ENCODE data around the gene PTGS1.

The PTGS1 gene

DNA sequence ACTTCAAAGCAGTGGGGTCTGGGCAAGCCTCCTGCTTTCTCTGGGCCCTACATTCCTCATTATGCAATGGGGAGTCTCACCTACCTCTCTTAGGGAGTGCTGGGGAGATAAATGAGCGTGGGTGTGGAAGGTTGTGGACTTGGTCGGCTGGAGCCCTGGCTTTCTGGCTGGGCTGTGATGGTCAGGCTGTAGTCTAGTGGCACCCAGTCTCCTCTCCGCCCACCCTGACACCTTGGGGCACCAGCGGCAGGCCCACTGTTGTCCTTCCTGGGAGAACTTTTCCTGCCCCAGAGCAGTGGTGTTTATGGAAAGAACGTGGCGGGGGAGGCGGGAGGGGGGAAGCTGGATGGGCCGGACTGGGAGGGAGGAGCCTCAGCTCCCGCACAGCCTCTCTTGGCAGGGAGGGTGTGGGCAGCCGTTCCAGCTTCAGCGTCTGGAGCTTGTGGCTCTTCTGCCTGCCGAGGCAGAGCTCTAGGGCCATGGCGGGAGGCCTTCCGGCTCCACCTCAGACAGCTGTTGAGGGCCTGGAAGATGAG, 4.1 kb downstream of the PTGS1 start:
- no peak for DNase-seq (ENCODE audit: low spot score)

DNA sequence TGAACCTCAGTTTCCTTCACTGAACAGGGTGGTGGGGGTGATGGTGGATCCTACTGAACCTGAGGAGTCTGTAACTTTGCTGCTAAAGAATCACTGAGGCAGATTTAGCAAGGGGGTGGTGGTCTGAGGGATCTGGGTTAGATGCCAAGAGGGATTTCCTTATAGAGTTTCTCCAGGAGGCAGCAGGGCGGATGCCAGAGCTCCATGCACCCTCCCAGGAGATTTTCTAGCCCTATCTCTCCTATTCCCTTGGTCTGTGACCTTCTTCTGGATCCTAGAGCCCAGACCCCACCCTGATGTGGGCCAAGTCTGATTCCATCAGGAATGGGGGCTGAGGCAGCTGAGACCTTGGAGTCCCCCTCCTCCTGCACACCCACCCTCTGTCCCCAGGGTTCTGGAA, 6.0 kb downstream of the PTGS1 start:
- no peak for DNase-seq (ENCODE audit: low spot score)

DNA sequence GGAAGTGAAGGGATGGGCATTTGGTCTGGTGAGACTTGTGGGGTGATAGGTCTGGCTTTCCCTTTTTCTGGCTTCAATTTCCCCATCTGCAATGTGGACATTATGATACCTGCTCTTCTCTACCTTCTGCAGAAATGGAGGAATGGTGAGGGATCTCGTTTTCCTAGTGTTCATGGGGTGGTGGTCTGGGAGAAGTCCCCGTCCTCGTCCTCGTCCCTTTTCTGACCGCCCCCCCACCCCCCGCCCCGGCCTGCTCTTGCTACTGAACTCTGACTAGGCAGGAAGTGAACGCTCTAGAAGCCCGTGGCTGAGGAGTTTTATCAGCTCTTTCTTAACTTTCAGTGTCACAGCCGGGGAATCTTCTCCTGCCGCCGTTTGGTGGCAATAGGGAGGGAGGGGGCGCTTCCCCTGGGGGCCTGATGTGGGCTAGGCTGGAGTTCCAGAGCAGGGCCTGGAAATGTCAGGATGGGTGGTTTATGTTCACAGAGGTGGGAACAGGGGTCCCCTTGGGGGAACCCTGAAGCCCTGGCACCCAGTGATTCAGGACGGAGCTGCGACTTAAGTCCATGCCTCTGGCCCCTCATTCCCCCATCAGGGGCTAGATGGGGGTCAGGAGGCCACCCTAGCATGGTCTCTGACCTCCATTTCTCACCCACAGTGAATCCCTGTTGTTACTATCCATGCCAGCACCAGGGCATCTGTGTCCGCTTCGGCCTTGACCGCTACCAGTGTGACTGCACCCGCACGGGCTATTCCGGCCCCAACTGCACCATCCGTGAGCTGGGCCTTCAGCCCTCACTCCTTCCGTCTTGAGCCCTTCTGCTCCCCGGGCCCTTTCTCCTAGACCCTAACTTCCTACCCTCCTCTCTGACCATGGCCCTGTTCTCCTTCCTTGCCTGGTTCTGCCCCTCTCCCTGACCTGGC, 6.7 kb downstream of the PTGS1 start:
- no peak for DNase-seq (ENCODE audit: low spot score)

DNA sequence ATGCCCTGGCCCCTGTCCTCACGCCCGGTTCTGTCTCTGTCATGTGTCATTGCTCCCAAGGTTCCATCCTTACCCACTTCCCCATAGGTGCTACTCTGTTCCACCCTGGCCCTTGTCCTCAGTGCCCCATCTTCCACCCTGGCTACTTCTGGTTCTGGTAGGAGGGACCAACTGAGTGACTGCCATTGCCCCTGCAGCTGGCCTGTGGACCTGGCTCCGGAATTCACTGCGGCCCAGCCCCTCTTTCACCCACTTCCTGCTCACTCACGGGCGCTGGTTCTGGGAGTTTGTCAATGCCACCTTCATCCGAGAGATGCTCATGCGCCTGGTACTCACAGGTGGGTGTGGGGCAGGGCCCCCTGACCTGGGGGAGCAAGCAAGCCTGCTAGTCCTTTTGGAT, 7.4 kb downstream of the PTGS1 start:
- DNase-seq (ENCODE audit: low spot score), result no peak

DNA sequence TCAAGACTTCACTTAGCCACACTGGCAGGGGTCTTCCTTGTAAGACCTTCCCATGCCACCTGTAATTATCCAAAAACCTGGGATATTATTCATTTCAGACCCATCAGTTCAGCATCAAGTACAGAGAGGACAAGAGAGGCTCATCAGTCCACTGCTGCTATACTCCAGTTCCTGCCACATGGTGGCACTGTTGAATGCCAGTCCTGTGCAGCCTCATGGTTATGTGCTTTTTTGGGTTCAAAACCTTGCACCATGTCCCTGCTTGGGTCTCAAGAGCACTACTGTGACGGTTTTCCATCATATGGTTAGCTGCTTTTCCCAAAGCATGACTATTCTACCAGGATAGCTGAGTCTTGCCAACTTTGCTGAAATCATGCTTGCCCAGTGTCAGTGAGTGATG, 8.5 kb downstream of the PTGS1 start:
- DNase-seq (ENCODE audit: low spot score), result no peak

DNA sequence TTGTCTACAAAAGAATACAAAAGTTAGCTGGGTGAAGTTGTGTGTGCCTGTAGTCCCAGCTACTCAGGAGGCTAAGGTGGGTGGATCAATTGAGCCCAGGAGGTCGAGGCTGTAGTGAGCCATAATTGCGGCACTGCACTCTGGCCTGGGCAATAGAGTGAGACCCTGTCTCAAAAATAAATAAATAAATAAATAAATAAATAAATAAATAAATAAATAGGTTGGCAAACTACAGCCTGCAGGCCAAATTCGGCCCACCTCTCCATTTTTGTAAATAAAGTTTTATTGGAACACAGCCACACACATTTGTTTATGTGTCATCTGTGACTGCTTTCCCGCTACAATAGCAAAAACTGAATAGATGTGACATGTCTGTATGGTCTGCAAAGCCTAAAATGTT, 9.5 kb downstream of the PTGS1 start:
- DNase-seq (ENCODE audit: low spot score), result no peak

DNA sequence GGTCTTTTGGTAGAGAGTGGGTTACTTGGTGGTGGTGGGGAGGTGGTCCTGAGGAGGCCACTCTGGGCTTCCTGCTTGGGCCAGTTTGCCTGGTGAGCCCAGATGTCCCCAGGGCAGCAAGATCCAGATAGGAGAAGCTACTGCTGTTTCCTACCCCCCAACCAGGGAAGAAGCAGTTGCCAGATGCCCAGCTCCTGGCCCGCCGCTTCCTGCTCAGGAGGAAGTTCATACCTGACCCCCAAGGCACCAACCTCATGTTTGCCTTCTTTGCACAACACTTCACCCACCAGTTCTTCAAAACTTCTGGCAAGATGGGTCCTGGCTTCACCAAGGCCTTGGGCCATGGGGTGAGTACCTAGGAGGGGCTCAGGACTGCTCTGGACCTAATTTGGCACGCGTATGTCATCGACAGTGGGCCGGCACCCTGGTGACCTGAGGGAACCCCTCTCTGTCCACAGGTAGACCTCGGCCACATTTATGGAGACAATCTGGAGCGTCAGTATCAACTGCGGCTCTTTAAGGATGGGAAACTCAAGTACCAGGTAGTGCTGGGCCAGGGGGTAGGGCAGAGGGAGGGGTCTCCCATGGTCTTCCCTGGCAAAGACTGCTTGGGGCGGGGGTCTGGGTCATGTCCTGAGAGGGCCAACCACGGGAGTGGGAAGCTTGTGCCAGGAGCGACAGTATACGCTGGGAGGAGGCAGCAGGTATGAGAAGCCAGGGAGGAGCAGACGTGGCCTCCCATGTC, 10.6 kb downstream of the PTGS1 start:
- no peak for DNase-seq (ENCODE audit: low spot score)

DNA sequence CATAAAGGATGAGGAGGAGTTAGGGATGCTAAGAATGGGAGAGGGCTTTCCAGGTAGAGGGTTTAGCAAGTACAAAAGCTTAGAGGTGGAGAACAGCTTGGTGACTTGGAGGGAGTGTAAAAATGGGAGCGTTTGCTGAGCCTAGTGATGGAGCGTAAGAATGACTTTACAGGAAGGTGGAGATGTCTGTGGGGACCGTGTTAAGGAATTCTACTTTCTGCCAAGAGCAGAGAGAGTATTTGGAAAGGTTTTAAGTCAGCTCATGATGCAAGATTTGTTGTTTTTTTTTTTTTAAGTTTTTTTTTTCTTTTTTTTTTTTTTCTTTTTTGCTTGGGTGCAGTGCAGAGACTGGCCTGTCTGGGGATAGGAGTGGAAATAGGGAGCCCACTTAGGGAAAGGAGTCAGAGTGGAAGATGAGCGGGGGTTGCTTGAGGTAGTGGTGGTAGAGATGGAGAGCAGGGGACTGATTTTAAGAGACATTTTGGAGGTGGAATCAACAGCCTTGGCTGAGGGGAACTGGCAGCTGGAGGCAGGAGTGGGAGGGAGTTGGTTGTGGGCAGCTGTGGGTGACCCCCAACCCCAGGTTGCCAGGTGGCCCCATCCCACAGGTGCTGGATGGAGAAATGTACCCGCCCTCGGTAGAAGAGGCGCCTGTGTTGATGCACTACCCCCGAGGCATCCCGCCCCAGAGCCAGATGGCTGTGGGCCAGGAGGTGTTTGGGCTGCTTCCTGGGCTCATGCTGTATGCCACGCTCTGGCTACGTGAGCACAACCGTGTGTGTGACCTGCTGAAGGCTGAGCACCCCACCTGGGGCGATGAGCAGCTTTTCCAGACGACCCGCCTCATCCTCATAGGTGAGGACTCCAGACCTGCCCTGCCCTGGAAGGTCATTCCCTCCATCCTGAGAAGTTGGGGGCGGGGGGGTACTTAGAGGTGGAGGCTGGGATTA, 12.4 kb downstream of the PTGS1 start:
- DNase-seq (ENCODE audit: low spot score), result no peak

DNA sequence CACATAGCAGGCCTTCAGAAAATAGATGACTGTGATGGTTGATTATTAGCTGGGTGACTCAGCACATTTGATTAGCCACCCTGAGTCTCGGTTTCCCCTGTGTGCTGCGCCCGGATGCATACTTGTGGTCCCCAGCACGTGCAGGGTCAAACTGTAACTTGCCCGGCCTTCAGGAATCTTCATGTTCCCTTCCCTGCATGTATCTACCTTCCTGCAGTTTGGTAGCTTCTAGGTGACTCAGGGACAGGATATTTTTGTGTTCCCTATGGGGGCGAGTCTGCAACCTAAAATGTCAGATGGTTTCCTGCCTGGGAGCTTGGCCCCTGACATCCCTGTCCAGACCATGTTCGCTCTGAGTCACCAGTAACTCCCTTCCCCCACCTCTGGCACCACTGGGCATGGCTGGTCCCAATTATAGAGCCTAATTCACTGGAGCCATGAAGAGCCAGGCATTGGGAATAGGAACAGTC, 13.2 kb downstream of the PTGS1 start:
- no peak for DNase-seq (ENCODE audit: low spot score)

DNA sequence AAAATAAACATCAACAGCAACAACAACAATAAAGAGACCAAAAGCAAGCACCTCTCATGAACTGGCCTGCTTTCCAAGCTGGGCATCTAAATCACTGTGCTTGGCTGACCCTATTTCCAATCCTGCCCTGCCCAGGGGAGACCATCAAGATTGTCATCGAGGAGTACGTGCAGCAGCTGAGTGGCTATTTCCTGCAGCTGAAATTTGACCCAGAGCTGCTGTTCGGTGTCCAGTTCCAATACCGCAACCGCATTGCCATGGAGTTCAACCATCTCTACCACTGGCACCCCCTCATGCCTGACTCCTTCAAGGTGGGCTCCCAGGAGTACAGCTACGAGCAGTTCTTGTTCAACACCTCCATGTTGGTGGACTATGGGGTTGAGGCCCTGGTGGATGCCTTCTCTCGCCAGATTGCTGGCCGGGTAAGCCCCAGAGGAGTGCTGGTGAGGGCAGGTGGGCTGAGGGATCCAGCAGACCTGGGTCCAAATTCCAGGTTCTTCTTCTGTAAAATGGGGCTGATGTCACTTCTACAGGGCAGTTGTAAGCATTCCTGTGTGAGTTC, 15.6 kb downstream of the PTGS1 start:
- no peak for DNase-seq (ENCODE audit: low spot score)

DNA sequence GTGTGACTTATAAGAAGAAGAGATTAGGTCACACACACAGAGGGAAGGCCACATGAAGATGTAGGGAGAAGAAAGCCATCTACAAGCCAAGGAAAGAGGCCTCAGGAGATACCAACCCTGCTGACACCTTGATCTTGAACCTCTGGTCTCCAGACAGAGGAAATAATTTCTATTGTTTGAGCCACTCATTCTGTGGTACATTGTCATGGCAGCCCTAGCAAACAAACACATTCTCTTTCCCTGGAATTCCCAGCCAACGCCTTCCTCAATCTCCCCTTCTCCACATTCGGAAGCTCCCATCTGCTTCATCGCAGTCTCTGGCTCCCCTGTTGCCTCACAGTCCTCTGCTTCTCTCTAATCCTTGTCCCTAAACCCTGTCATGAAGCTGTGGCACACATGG, 16.7 kb downstream of the PTGS1 start:
- no peak for DNase-seq (ENCODE audit: low spot score)

DNA sequence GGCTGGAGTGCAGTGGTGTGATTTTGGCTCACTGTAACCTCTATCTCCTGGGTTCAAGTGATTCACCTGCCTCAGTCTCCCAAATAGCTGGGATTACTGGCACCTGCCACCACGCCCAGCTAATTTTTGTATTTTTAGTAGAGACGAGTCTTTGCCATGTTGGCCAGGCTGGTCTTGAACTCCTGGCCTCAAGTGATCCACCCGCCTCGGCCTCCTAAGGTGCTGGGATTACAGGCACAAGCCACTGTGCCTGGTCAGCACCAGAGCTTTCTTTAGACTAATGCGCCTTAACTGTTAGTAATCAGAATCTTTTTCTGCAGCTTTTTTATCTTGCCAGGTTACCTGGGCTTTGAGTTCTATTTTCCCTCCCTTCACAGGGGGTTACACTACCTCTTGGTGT, 18.4 kb downstream of the PTGS1 start:
- DNase-seq (ENCODE audit: low spot score), result no peak

DNA sequence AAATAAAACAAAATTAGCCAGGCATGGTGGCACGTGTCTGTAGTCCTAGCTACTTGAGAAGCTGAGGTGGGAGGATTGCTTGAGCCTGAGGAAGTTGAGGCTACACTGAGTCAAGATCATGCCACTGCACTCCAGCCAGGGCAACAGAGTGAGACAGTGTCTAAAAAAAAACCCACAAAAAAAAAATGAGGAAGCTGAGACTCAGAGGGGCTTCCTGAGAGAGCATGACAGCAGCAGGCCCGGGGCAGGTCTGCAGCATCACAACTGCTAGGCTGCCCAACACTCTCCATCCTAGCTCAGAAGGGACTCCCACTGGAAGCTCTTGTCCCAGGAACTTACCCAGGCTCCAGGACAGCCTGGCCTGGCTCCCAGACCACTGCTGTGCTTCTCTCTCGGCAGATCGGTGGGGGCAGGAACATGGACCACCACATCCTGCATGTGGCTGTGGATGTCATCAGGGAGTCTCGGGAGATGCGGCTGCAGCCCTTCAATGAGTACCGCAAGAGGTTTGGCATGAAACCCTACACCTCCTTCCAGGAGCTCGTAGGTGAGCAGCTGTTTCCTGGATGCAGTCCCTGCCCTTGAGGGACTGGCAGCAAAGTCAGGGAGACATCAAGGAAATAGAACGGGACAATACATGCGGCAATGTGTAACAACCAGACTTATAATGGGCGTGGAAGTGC, 19.1 kb downstream of the PTGS1 start:
- DNase-seq (ENCODE audit: low spot score), result no peak

DNA sequence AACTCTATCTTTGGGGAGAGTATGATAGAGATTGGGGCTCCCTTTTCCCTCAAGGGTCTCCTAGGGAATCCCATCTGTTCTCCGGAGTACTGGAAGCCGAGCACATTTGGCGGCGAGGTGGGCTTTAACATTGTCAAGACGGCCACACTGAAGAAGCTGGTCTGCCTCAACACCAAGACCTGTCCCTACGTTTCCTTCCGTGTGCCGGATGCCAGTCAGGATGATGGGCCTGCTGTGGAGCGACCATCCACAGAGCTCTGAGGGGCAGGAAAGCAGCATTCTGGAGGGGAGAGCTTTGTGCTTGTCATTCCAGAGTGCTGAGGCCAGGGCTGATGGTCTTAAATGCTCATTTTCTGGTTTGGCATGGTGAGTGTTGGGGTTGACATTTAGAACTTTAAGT, 21.5 kb downstream of the PTGS1 start:
- DNase-seq (ENCODE audit: low spot score), result no peak

DNA sequence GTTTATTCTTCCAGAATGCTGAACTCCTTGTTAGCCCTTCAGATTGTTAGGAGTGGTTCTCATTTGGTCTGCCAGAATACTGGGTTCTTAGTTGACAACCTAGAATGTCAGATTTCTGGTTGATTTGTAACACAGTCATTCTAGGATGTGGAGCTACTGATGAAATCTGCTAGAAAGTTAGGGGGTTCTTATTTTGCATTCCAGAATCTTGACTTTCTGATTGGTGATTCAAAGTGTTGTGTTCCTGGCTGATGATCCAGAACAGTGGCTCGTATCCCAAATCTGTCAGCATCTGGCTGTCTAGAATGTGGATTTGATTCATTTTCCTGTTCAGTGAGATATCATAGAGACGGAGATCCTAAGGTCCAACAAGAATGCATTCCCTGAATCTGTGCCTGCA, 21.9 kb downstream of the PTGS1 start:
- no peak for DNase-seq (ENCODE audit: low spot score)

DNA sequence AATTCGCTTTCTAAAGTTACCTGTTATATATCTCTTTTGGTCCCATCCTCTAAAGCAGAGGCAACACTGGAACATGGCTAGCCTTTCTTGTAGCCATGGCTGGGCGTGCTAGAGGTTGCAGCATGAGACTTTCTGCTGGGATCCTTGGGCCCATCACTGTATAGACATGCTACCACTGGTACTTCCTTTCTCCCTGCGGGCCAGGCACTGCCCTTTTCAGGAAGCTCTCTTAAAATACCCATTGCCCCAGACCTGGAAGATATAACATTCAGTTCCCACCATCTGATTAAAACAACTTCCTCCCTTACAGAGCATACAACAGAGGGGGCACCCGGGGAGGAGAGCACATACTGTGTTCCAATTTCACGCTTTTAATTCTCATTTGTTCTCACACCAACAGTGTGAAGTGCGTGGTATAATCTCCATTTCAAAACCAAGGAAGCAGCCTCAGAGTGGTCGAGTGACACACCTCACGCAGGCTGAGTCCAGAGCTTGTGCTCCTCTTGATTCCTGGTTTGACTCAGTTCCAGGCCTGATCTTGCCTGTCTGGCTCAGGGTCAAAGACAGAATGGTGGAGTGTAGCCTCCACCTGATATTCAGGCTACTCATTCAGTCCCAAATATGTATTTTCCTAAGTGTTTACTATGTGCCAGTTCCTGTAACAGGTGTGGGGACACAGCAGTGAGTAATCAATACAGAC, 22.6 kb downstream of the PTGS1 start:
- no peak for DNase-seq (ENCODE audit: low spot score)

DNA sequence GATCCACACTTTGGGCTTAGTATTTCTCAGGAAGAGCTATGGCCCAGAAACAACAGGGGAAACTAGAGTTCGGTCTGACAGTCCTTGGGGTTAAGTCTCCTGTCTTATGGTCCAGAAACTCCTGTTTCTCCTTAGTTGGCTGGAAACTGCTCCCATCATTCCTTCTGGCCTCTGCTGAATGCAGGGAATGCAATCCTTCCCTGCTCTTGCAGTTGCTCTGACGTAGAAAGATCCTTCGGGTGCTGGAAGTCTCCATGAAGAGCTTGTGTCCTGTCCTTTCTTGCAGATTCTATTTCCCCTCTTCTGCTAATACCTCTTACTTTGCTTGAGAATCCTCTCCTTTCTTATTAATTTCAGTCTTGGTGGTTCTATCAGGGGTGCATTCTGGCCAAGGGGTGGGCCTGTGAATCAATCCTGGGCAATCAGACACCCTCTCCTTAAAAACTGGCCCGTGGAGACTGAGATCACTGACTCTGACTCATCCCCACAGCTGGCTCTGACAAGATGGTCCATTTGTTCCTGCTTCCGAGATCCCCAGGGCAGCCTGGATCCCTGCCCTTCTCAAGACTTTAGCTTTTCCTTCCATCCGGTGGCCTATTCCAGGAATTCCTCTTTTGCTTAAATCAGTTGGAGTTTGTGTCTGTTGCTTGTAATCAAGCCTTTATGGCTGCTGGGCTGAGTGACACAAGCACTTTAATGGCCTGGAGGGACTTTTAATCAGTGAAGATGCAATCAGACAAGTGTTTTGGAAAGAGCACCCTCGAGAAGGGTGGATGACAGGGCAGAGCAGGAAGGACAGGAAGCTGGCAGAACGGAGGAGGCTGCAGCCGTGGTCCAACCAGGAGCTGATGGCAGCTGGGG, 23.7 kb downstream of the PTGS1 start:
- DNase-seq (ENCODE audit: low spot score), result no peak

DNA sequence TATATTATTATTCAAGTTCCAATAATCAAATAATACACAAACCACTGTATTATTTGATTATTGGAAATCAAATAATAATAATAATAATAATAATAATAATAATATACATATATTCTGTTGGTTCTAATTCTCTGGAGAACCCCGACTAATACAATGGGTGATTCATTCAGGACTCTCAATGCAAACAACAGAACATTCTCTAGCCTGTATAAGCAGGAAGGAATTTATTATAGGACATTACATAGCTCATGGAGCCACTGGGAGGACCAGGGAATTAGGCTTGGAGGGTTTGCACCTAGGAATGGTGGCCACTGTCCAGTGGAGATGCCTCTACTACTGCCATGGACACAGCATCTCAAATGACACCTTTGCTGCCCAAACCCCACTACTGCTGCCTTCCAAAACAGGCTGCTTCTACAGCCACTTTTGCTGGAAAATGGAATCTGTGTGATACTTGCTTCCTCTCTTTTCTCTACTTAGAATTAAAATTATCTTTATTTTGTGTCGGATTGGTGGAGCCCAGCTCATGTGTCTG, 25.9 kb downstream of the PTGS1 start:
- DNase-seq (ENCODE audit: low spot score), result no peak

DNA sequence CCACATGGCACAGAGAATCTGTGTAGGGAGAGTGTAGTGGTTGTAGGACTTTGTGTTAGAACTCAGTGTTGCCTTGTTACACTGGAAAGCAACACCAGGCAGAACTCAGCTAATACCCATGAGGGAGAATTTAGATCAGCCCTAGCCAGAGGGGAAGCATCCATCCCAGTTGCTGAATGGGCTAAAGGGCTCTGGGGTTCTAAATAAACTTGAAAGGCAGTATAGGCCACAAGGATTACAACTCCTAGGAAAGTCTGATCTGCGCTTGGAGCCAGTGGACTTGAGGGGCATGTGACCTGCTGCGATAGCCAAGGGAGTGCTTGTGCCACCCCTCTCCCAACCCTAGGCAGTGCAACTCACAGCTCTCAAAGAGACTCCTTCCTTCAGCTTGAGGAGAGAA, 26.9 kb downstream of the PTGS1 start:
- DNase-seq (ENCODE audit: low spot score), result no peak

Data from putamen (tissue), 1 donor.